Nephron (organoid): ENCODE measurements around the gene PXMP2.

Experiments
- H3K27ac Mint-ChIP-seq, 3 experiments: 2 replicates each; pipeline ENCODE4 v1.8.0; 2020; ENCODE audit warnings: mixed read lengths in 3 of 3, mild to moderate bottlenecking in 2 of 3, moderate library complexity in 1 of 3
- H3K27me3 Mint-ChIP-seq: 2 replicates; pipeline ENCODE4 v1.8.0; 2021; ENCODE audit warnings: low read depth, mild to moderate bottlenecking, moderate library complexity, mixed read lengths
- H3K36me3 Mint-ChIP-seq: 2 replicates; pipeline ENCODE4 v1.8.0; 2020; ENCODE audit warnings: low read depth, mixed read lengths
- H3K4me1 Mint-ChIP-seq: 2 replicates; pipeline ENCODE4 v1.8.0; 2020; ENCODE audit warnings: mixed read lengths
- H3K4me3 Mint-ChIP-seq, 3 experiments: 2 replicates each; pipeline ENCODE4 v1.8.0; 2020; ENCODE audit warnings: mild to moderate bottlenecking in 3 of 3, mixed read lengths in 3 of 3, moderate library complexity in 2 of 3
- H3K9me3 Mint-ChIP-seq: 2 replicates; pipeline ENCODE4 v1.8.0; 2020; ENCODE audit warnings: mixed read lengths
- TF ChIP-seq, protein P1 (sequence below), 3 experiments: fragments of 200-600 bp; sonication (generic); IDR thresholded peaks; one replicate each; pipeline ENCODE4 v1.5.0; 2021; ENCODE audit warnings: antibody characterized with exemption in 3 of 3; ENCODE audit not compliant: unreplicated experiment in 3 of 3

Gene PXMP2

DNA sequence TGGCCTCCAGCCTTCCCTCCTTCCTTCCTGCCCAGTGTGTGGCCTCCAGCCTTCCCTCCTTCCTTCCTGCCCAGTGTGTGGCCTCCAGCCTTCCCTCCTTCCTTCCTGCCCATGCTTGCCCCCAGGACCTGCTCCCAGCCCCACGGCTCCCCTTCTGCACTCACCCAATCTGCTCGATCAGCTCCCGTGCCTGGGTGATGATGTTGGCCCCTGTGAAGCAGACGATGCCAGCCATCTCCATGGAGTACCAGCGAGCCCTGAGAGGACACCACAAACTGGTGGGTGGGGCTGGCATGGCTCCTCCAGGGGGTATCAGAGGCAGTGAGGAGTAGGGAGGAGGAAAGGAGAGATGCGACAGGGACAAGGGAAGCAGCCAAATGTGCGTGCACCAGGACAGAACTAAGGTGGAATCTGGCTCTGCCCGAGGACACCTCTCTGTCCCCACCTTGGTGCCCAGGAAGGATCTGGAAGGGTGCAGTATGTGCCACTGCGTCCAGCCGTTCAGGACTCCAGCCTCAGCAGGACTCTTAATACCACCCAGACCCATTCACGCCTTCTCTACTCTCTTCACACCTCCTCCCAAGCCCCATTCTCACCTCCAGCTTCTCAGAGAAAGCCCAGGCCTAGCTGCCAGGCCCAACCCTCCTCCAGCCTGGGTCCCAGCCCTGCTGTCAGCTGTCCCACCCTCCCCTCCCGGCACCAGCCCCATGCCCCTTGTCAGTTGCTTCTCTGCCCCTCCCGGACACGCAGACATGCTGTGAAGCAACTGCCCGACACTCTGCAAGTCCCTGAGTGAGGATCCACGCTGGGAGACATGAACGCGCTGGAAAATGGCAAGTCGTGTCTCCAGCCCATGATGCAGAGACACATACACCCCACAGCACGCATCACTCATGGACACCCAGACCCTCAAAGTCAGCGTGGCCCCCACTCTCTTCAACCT is 22.9 kb upstream of the PXMP2 start:
- TF ChIP-seq, protein P1, sequence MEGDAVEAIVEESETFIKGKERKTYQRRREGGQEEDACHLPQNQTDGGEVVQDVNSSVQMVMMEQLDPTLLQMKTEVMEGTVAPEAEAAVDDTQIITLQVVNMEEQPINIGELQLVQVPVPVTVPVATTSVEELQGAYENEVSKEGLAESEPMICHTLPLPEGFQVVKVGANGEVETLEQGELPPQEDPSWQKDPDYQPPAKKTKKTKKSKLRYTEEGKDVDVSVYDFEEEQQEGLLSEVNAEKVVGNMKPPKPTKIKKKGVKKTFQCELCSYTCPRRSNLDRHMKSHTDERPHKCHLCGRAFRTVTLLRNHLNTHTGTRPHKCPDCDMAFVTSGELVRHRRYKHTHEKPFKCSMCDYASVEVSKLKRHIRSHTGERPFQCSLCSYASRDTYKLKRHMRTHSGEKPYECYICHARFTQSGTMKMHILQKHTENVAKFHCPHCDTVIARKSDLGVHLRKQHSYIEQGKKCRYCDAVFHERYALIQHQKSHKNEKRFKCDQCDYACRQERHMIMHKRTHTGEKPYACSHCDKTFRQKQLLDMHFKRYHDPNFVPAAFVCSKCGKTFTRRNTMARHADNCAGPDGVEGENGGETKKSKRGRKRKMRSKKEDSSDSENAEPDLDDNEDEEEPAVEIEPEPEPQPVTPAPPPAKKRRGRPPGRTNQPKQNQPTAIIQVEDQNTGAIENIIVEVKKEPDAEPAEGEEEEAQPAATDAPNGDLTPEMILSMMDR (IDR thresholded peaks at IDR 0.05; ENCODE audit: unreplicated experiment in 3 of 3): no peak
- Mint-ChIP-seq H3K36me3 (peaks cover 82% of the 10 kb centered on the region), H3K27me3 (no peaks in the 10 kb centered on the region), H3K27ac (no peak overlapping the region), H3K4me1 (no peaks in the 10 kb centered on the region), H3K9me3 (no peaks in the 10 kb centered on the region), H3K4me3 (no peak overlapping the region)

DNA sequence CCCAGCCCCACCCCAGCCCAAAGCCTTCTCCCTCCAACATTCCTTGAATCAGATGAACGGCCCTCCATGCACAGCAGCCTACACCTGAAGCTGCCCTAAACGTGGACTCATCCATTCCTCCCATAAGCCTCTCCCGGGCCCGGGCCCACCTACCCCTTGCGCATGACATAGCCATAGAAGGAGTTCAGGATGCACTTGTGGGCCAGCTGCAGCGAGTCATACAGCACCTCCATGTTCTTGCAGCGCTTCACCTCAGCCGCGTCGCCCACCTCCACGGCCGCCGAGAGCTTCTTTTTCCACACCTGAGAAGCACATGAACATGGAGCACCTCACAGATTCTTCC is 22.3 kb upstream of the PXMP2 start:
- peaks cover 84% of the 10 kb centered on the region for H3K36me3 Mint-ChIP-seq
- no peaks in the 10 kb centered on the region for H3K9me3 Mint-ChIP-seq
- H3K27ac Mint-ChIP-seq: no peak overlapping the region
- H3K27me3 Mint-ChIP-seq: no peaks in the 10 kb centered on the region
- H3K4me3 Mint-ChIP-seq: no peak overlapping the region
- no peaks in the 10 kb centered on the region for H3K4me1 Mint-ChIP-seq
- TF ChIP-seq, protein P1 (IDR thresholded peaks at IDR 0.05; ENCODE audit: unreplicated experiment in 3 of 3): no peak

DNA sequence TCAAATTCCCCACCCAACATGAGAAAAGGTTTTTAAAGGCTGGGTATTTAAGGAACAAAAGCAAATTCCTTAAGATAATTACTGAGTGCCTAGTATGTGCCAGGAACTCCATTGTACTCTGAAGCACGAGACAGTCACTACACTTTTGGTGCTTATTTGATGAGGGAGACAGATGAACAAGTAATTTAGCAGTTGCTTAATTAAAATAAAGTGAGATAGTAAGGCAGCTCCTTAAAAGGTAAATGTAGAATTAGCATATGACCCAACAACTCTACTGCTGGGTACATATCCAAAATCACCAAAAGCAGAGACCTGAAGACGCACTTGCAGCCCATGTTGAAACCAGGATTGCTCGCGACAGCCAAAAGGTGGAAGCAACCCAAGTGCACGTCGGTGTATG is 21.6 kb upstream of the PXMP2 start:
- TF ChIP-seq, protein P1 (IDR thresholded peaks at IDR 0.05; ENCODE audit: unreplicated experiment in 3 of 3): no peak
- no peaks in the 10 kb centered on the region for H3K9me3 Mint-ChIP-seq
- H3K4me1 Mint-ChIP-seq: no peaks in the 10 kb centered on the region
- H3K4me3 Mint-ChIP-seq: no peak overlapping the region
- peaks cover 82% of the 10 kb centered on the region for H3K36me3 Mint-ChIP-seq
- H3K27ac Mint-ChIP-seq: no peak overlapping the region
- no peaks in the 10 kb centered on the region for H3K27me3 Mint-ChIP-seq

DNA sequence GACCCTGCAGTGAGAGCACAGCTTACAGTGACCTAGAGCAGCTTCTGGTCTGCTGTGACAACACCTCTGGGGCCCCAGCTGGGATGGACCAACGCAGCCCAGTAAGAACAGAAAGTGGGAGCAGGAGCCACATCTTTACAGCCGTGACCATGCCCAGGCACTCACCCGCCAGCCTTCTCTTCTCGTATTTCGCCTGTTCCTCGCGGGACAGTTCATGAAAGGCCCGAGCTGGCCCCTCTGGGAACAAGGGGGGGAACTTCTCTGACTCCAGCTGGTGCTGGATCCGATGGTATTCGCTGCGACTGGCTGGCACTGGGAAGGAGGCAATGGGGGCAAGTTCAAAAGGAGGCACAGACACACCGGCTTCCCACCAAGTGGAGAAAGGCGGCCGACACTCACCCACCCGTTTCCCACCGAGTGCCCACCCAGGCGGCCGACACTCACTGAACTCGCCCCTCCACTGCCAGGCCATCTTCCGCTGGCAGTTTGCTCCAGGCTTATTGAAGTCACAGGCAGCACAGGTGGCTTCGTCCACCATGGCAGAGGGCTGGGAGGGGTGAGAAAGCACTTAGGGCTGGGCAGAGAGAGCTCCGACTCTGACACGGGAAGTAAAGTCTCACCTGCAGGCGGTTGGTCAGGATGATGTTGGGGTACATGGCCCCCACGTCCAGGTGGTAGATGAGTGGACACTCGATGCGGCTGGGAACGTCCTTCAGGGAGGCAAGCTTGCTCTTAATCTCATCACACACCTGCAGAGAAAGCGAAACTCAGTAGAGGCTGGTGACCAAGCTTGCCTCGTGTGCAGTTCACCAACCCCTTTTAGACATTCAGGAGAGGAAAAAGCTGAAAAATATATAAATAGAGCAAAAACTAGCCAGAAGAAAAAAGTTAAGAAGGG is 18.9 kb upstream of the PXMP2 start:
- peaks cover 72% of the 10 kb centered on the region for H3K36me3 Mint-ChIP-seq
- no peaks in the 10 kb centered on the region for H3K27me3 Mint-ChIP-seq
- H3K4me1 Mint-ChIP-seq: no peaks in the 10 kb centered on the region
- H3K9me3 Mint-ChIP-seq: no peaks in the 10 kb centered on the region
- H3K27ac Mint-ChIP-seq: no peak overlapping the region
- TF ChIP-seq, protein P1 (IDR thresholded peaks at IDR 0.05; ENCODE audit: unreplicated experiment in 3 of 3): no peak
- no peak overlapping the region for H3K4me3 Mint-ChIP-seq

DNA sequence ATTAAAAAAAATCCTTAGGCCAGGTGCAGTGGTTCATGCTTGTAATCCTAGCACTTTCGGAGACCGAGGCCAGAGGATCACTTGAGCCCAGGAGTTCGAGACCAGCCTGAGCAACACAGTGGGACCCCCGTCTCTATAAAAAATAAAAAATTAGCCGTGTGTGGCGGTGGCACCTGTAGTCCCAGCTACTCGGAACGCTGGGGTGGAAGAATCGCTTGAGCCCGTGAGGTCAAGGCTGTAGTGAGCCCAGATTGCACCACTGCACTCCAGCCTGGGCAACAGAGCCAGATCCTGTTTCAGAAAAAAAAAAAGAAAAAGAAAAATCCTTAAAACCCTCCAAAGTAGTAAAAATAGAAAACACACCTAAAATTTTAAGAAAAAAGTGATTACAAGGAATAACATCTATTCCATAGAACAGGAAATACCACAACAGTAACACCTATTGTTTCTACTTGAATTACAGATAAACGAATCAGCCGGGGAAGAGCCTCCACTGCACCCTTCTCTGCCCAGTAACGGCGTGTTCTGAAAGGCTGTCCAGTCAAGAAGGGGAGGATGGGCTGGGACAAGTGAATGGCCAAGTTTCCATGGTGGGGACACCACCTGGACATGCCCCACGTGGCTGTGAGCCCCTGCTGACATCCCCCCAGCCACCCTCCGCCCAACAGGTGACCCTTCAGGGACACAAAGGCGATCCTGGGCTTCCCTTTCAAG is 18.1 kb upstream of the PXMP2 start:
- TF ChIP-seq, protein P1 (IDR thresholded peaks at IDR 0.05; ENCODE audit: unreplicated experiment in 3 of 3): no peak
- Mint-ChIP-seq H3K27me3 (no peaks in the 10 kb centered on the region), H3K4me1 (no peaks in the 10 kb centered on the region), H3K36me3 (peaks cover 70% of the 10 kb centered on the region), H3K4me3 (no peak overlapping the region), H3K27ac (no peak overlapping the region), H3K9me3 (no peaks in the 10 kb centered on the region)
